Stimulated activated CD4-positive, alpha-beta T cell treated with anti-CD3 and anti-CD28 coated beads, Interleukin-2, amount 100 ng/mL, for 48 hours (primary cell): ENCODE data around the gene FSIP1.
"Not testable (repeated sequence)": the region's sequence is repeated elsewhere in the genome, so short reads cannot be mapped to it uniquely, and the experiment has no call there.

Source experiments
- DNase-seq, 2 donors: peaks; one replicate each; pipeline ENCODE4 v3.0.0-alpha.2; 2020

Gene FSIP1

GRCh38 chr15:39782441-39783138 is at the start of gene FSIP1:
Gene FSIP1, minus strand, starts transcription at chr15:39782841. Its CDS starts 6,317 bp downstream, at chr15:39776524.
- peak; percentile 92 to 95 for DNase-seq

DNA sequence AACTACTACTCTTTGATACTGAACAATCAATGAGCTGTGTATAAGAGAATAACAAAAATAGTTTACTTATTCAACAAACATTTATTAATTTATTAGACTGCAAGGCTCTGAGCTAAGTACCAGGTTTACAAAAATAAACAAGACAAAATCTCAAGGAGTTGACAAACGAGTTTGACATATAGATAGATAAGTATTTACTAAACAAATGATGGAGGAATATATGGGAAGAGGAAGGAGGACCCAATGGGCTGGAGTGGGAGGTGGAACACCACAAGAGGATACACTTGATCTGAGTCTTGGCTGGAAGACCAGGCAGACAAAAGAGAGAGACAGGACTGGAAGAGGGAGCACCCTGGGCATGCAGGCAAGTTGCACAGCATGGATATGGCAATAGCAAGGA is 47.5 kb upstream of the FSIP1 start:
- DNase-seq = no peak

- DNase-seq = no peak
Measured at GRCh38 chr15:39828374-39828931, 45.8 kb upstream of the FSIP1 start.

DNA sequence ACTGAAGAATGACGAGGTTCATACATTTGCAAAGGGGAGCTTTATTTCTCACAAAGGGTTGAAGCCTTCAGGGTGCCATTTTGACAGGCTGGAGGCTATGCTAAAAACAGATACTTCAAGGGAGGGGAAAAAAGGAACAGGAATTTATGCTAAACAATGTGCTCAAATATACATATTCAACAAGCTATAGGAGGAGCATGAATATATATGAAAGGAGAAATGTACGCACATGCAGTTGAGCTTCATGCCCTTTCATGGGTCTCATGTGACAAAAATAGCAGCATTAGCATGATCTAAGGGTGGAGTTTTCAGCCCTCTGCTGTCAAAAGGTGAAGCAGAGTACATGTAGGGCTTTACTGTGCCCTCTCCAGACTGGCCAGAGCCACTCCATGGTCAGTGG is 44.3 kb upstream of the FSIP1 start:
- no peak for DNase-seq

DNA sequence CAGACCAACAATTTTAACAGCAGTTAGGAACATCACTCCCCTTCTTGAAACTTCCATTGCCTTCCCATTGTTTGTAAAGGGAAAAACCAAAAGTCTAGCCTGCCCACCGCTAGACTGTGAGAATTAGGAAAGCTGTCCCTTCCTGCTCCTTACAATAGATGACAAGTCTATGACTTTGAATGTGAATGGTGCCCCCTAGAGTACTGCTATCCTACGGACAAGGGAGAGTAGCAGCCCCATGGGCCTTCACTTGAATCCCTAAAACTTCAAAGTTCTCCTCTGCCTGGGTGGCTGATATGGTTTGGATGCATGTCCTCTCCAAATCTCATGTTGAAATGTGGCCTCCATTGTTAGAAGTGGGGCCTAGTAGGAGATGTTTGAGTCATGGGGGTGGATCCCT is 41.0 kb upstream of the FSIP1 start:
- DNase-seq = no peak

DNA sequence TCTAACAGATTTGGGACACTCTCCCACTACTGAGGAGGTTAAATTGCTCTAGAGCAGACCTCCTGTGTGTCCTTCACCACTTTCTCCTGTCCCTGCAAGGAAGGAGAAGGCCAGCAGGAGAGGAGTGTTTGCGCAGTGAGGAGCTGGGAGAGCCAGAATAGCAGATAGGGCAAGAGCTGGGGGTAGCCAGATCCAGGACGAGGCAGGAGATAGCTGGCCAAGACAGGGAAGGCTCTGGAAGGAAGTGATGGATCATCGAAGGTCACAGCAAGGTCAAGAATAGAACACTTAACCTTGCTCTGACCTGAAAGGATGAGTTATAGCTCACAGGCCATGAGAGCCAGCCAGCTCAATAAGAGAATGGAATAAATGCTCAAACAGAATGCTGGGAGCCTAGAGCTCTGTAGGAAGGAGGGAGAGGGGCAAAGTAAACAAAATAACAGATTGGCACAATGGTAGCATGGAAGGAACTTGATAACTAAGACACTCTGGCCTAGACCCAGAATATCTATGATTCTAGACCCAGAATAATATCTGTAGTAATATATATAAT is 37.5 kb upstream of the FSIP1 start:
- DNase-seq = no peak

DNA sequence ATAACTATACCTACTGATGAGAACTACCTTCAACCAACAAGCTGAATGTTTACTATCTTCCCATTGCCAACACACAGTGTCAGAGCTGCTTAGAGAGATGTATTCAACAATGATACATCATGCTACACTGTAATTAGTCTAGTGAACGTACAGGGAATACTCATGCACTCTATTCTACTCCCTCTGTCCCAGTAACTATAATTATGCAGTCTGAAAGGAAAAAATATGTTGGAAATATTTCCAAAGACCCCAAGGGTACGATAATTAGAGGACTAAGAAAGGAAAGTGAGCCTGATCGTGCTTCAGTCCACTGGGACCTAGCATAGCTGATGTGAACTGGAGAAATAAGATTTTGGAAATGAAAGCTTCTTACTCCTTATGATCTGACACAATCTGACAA is 36.9 kb upstream of the FSIP1 start:
- DNase-seq = no peak

- no peak for DNase-seq
Measured at GRCh38 chr15:39817892-39818291, 35.3 kb upstream of the FSIP1 start.

DNA sequence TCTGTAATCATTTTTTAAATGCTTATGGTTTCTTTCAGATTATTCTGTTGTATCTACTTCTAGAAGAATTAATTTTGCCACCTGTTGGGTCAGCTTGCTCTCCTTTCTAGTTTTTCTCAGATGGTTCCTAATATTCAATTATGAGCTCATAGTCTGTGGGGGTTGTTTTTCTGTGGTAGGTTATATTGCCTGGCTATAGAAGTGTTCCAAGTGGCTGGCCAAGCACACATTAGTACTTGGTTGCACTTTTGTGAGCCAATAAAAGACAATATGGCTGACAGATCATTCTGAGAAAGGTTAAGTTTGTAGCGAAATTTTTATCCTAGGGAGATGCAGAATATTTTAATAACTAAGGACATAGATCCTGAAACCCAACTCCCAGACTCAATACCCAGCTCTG is 31.8 kb upstream of the FSIP1 start:
- no peak for DNase-seq

- not testable (repeated sequence) for DNase-seq
Measured at GRCh38 chr15:39812651-39813050, 30.0 kb upstream of the FSIP1 start.

- DNase-seq = no peak
Measured at GRCh38 chr15:39808909-39809308, 26.3 kb upstream of the FSIP1 start.

GRCh38 chr15:39807791-39808190 is 25.1 kb upstream of the FSIP1 start:
- no peak for DNase-seq

GRCh38 chr15:39804026-39804425 is 21.4 kb upstream of the FSIP1 start:
- DNase-seq = no peak

GRCh38 chr15:39803016-39803415 is 20.4 kb upstream of the FSIP1 start:
- DNase-seq = no peak

DNA sequence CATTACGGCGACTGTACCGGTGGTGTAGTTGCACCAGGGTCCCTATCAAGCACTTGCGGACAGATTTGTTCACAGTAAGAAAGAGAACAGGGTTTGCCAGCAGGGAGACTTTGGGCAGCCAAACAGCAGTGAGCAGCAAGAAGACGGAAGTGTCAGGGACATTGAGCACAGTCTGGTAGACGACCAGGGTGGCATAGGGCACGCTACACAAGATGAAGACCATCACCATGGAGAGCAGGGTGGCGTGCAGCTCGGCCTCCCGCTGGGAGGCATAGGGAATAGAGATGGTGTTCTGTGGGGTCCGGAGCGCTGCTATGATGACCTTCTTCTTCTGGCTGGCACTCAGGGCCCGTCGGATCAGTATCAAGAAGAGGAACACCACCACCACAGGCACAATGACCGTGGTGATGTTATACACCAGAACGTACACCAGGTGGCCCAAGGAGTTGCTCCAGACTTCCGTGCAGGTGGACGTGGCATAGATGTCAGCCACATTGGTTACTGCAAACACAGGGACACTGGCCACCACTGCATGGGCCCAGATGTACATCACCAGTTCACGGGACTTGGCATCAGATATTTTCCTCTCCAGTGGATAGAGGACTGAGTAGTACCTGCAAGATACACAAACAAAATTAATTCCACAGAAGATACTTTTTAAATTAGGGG is 19.1 kb upstream of the FSIP1 start:
- no peak for DNase-seq

DNA sequence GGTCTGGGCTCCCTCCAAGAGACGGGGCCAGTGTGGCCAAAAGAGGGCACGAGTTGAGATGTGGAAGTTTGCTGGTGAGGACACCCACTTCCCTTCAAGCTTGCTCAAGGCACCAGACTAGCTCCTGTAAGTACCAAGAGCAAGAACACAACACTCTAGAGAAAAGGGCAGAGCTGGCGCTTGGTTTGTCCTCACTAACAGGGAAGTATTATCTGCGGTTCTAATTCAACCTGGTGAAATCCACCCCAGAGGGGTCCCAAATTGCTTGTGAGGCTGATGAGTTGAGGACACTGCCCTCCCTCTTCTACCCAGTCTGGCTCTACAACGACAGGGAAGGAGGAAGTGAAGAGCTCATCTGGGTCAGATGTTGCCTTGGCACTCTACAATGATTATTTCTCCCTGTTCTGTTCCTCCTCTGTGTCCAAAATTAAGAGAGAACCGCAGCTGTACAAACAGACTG is 16.9 kb upstream of the FSIP1 start:
- DNase-seq = no peak

- DNase-seq = no peak
Measured at GRCh38 chr15:39798382-39798781, 15.7 kb upstream of the FSIP1 start.

- DNase-seq = no peak
Measured at GRCh38 chr15:39797407-39797806, 14.8 kb upstream of the FSIP1 start.

DNA sequence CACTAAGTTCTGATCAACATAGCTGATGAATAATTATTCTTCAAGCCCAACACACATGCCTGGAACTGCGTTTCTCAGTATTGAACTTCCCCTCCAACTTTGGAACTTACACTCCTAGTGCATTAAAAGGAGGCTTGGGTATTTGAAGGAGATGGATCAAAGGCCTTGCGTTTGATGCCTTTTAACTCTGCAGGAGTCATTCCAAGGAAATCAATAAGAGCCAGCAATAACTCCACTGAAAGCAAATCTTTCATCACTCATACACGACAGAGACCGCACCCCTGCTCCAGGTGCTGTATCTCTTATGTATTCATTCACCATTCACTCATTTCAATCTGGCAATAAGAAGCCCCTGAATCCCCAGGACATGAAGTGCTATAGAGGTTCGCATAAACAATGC is 14.0 kb upstream of the FSIP1 start:
- no peak for DNase-seq

DNA sequence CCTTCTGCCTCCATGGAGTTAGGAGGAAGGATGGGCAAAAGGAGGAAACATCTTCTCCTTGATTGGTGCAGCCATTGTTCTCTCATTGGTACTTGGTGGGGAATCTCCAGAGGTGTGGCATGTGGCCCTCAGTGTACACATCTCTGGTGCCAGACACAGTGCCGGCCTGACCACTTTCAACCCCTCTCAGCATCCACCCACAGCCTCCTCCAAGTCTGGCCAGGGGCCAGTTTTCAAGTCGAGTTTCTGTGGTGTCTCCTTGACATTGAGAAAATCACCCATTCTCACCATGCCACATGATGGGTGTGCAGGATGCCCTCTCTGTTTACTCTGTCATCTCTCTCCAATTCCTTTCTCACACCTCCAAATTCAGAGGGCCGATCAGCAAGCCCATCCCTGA is 12.8 kb upstream of the FSIP1 start:
- DNase-seq = no peak

DNA sequence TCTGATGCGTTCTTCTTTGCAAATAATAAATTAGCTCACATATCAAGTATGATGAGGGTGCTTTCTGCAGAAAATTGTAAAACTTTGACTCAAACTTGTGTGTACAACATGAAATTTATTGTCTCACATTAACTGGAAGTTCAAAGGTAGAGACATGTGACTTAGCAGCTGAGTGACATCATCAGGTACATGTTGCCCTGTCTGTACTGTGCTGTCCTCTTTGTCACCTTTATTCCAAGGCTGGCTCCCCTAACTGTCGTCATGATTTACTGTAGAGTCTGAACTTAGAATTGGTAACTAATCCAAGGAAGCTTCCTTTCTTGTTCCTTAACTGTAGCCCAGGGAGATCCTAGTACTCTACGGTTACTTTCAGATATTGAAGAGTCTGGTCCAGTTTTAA is 12.3 kb upstream of the FSIP1 start:
- DNase-seq = no peak

- DNase-seq = no peak
Measured at GRCh38 chr15:39793923-39794322, 11.3 kb upstream of the FSIP1 start.

- no peak for DNase-seq
Measured at GRCh38 chr15:39792844-39793335, 10.2 kb upstream of the FSIP1 start.
